Left colon (tissue), 2 donors: Measurements from ENCODE around the gene IVD. TPM values are rescaled to one million over a fixed set of nuclear protein-coding genes. Genes with fewer than 3 reads are reported as not detected.

Experiments used
- ATAC-seq: fragments of 200-7000 bp; cut with Tn5 transposase; one replicate; pipeline ENCODE4 v1.9.1; 2020; ENCODE audit warnings: mild to moderate bottlenecking, moderate library complexity
- DNase-seq, 2 donors: peaks; one replicate each; pipeline ENCODE4 v3.0.0-alpha.2; 2020
- intact Hi-C, 2 donors: fragments of 100-400 bp; cut with DNase I in 1 of 2; cut with micrococcal nuclease in 1 of 2; formaldehyde crosslinking; loops; one replicate each; pipeline versions ENCODE4 v1.11.2 to v1.14.0; 2022; cut with DNase I, micrococcal nuclease
- total RNA-seq, 2 donors: library from RNA; stranded (reverse); fragmentation: NEBNext Ultra II Directional; extraction: Animal tissue kit (Norgen Biotek cat#: 25700); gene quantifications; one replicate each; pipeline ENCODE4 v1.2.1, GENCODE V29; 2021
- donor health status: DM: no; HTN: no; CAD: no.
- donor health status: DM: yes; HTN: yes; CAD: no.

IVD gene
- total RNA-seq, 2 donors from 2014 or later, result 68.8 to 71.5 TPM

- DNase-seq, result no peak
- intact Hi-C loops, result loop anchor here in 1 of 2 donors (10.0 kb wide), 1 partner anchor 46 kb away; no protein-coding TSS in a partner anchor
Observed at GRCh38 chr15:40368719-40369473, 36.7 kb upstream of the IVD start.

GRCh38 chr15:40369474-40369869 lies 36.1 kb upstream of the IVD start:
- DNase-seq (no peak), ATAC-seq (no peak)
- intact Hi-C loops, result loop anchor here in 1 of 2 donors (10.0 kb wide), 1 partner anchor 45 kb away; no protein-coding TSS in a partner anchor

More at GRCh38 chr15:40368719-40369473, 36.7 kb upstream of the IVD start:
- ATAC-seq, result no peak

GRCh38 chr15:40369971-40370370 lies 35.6 kb upstream of the IVD start:
- ATAC-seq (no peak), DNase-seq (no peak)
- intact Hi-C loops, result loop anchor here (10.0 kb wide), 2 partner anchors 45 to 55 kb away; no protein-coding TSS in a partner anchor

- no peak for ATAC-seq
- intact Hi-C loops, result loop anchor here in 1 of 2 donors (10.0 kb wide), 1 partner anchor 52 kb away; no protein-coding TSS in a partner anchor
- no peak for DNase-seq
Observed at GRCh38 chr15:40372981-40373380, 32.6 kb upstream of the IVD start.

- ATAC-seq, result no peak
- no peak for DNase-seq
- intact Hi-C loops, result loop anchor here in 1 of 2 donors (10.0 kb wide), 1 partner anchor 47 kb away; no protein-coding TSS in a partner anchor
Observed at GRCh38 chr15:40377606-40378005, 28.0 kb upstream of the IVD start.

- intact Hi-C loops, result loop anchor here in 1 of 2 donors (10.0 kb wide), 1 partner anchor 45 kb away; no protein-coding TSS in a partner anchor
- DNase-seq (no peak), ATAC-seq (no peak)
Observed at GRCh38 chr15:40379374-40379773, 26.2 kb upstream of the IVD start.

GRCh38 chr15:40379853-40380252 lies 25.7 kb upstream of the IVD start:
- DNase-seq (peak in 1 of 2 donors; percentile 51), ATAC-seq (no peak)
- intact Hi-C loops, result loop anchor here in 1 of 2 donors (10.0 kb wide), 1 partner anchor 45 kb away; no protein-coding TSS in a partner anchor

- ATAC-seq, result no peak
Observed at GRCh38 chr15:40380636-40381035, 25.0 kb upstream of the IVD start.

GRCh38 chr15:40381818-40382529 lies 23.6 kb upstream of the IVD start:
- intact Hi-C loops, result no loop called here
- no peak for DNase-seq
- ATAC-seq, result no peak

More at GRCh38 chr15:40380636-40381035, 25.0 kb upstream of the IVD start:
- intact Hi-C loops, result no loop called here
- no peak for DNase-seq

- ATAC-seq (peak; percentile 99), DNase-seq (peak; percentile 89 to 94)
- intact Hi-C loops, result no loop called here
Observed at GRCh38 chr15:40382580-40383456, 22.8 kb upstream of the IVD start, which contains the start of gene KNSTRN. Gene KNSTRN, plus strand, starts transcription at chr15:40382721. Its CDS starts 115 bp downstream, at chr15:40382836.

GRCh38 chr15:40386480-40386879 lies 19.1 kb upstream of the IVD start:
- intact Hi-C loops, result no loop called here
- ATAC-seq, result no peak
- DNase-seq, result no peak

GRCh38 chr15:40388941-40389823 lies 16.4 kb upstream of the IVD start:
- intact Hi-C loops, result no loop called here
- no peak for DNase-seq
- ATAC-seq, result no peak

GRCh38 chr15:40389824-40390595 lies 15.6 kb upstream of the IVD start:
- DNase-seq (no peak), ATAC-seq (no peak)
- intact Hi-C loops, result no loop called here

GRCh38 chr15:40392986-40393948 lies 12.3 kb upstream of the IVD start:
- DNase-seq (no peak), ATAC-seq (peak; percentile 83)
- intact Hi-C loops, result no loop called here

- no peak for ATAC-seq
- DNase-seq, result no peak
Observed at GRCh38 chr15:40397688-40398412, 7.7 kb upstream of the IVD start.

More at GRCh38 chr15:40397688-40398412, 7.7 kb upstream of the IVD start:
- intact Hi-C loops, result no loop called here
